BE2C (cell line): ENCODE data around the gene ZFPM1.

Experiments
- DNase-seq: peaks from one replicate; pipeline ENCODE4 v3.0.0-alpha.2; 2020
- H3K27me3 ChIP-seq: fragments of 250-450 bp; sonication (Bioruptor Pico); 2 replicates; pipeline ENCODE4 v1.5.1; 2020; ENCODE audit warnings: mild to moderate bottlenecking
- H3K36me3 ChIP-seq: fragments of 250-450 bp; sonication (Bioruptor Pico); 2 replicates; pipeline ENCODE4 v1.5.1; 2020; ENCODE audit warnings: mild to moderate bottlenecking
- H3K4me1 ChIP-seq: fragments of 250-450 bp; sonication (Bioruptor Pico); 2 replicates; pipeline ENCODE4 v1.5.1; 2020
- H3K4me3 ChIP-seq: 2 replicates; pipeline ENCODE4 v1.5.1; 2011; ENCODE audit warnings: low read depth, low read length
- H3K9me3 ChIP-seq: fragments of 250-450 bp; sonication (Bioruptor Pico); 2 replicates; pipeline ENCODE4 v1.5.1; 2020
- CTCF ChIP-seq: IDR thresholded peaks from 2 replicates; pipeline ENCODE4 v1.5.1; 2012; ENCODE audit warnings: mild to moderate bottlenecking, low read depth, low read length

The ZFPM1 gene

GRCh38 chr16:88529596-88529995 is 76.5 kb downstream of the ZFPM1 start:
- Histone ChIP-seq H3K9me3 (no peaks in the 10 kb centered on the region), H3K36me3 (no peaks in the 10 kb centered on the region), H3K4me3 (no peak overlapping the region), H3K27me3 (no peaks in the 10 kb centered on the region), H3K4me1 (peaks cover 4% of the 10 kb centered on the region; the same call in 1 of the 2 replicates)
- DNase-seq = peak; percentile 8
- no peak for TF ChIP-seq CTCF

- no peak overlapping the region for H3K4me3 ChIP-seq
- peaks cover 4% of the 10 kb centered on the region; the same call in 1 of the 2 replicates for H3K4me1 ChIP-seq
- H3K27me3 ChIP-seq = no peaks in the 10 kb centered on the region
- DNase-seq = no peak
- no peaks in the 10 kb centered on the region for H3K9me3 ChIP-seq
- no peak for TF ChIP-seq CTCF
- no peaks in the 10 kb centered on the region; the same call in 1 of the 2 replicates for H3K36me3 ChIP-seq
These were observed 77.2 kb downstream of the ZFPM1 start for GRCh38 chr16:88530051-88530857.

- Histone ChIP-seq H3K4me3 (no peak overlapping the region), H3K9me3 (no peaks in the 10 kb centered on the region), H3K4me1 (peaks cover 4% of the 10 kb centered on the region; the same call in 1 of the 2 replicates), H3K36me3 (no peaks in the 10 kb centered on the region; the same call in 1 of the 2 replicates), H3K27me3 (no peaks in the 10 kb centered on the region)
- TF ChIP-seq CTCF = no peak
- DNase-seq = peak; percentile 32
These were observed 77.8 kb downstream of the ZFPM1 start for GRCh38 chr16:88530858-88531203.

- TF ChIP-seq CTCF = no peak
- DNase-seq = no peak
- peaks cover 4% of the 10 kb centered on the region; the same call in 1 of the 2 replicates for H3K4me1 ChIP-seq
These were observed 78.3 kb downstream of the ZFPM1 start for GRCh38 chr16:88531346-88531745.

GRCh38 chr16:88531931-88532433 is 78.9 kb downstream of the ZFPM1 start:
- Histone ChIP-seq H3K9me3 (no peaks in the 10 kb centered on the region), H3K4me3 (no peak overlapping the region), H3K4me1 (peaks cover 4% of the 10 kb centered on the region; the same call in 1 of the 2 replicates), H3K36me3 (no peaks in the 10 kb centered on the region; the same call in 1 of the 2 replicates), H3K27me3 (no peaks in the 10 kb centered on the region)
- peak; percentile 6 for DNase-seq
- no peak for TF ChIP-seq CTCF

More at GRCh38 chr16:88531346-88531745, 78.3 kb downstream of the ZFPM1 start:
- Histone ChIP-seq H3K27me3 (no peaks in the 10 kb centered on the region), H3K9me3 (no peaks in the 10 kb centered on the region), H3K4me3 (no peak overlapping the region), H3K36me3 (no peaks in the 10 kb centered on the region; the same call in 1 of the 2 replicates)
